ENCODE results near the gene CD38. TPM values are rescaled to one million over a fixed set of nuclear protein-coding genes. Genes with fewer than 3 reads are reported as not detected.

The CD38 gene
- total RNA-seq, 1 experiment from 2014 or later = not detected

- intact Hi-C loops (cut with micrococcal nuclease) = loop anchor here (5.0 kb wide), 2 partner anchors 53 to 407 kb away; partner anchors contain the start of gene FGFBP1
- H3K36me3 ChIP-seq (ENCODE audit: low read depth, low read length) = no peaks in the 10 kb centered on the region
Measured at GRCh38 chr4:15884666-15885065, 106.5 kb downstream of the CD38 start.

GRCh38 chr4:15885422-15885821 is 107.3 kb downstream of the CD38 start:
- no peaks in the 10 kb centered on the region for H3K9me3 ChIP-seq (ENCODE audit: low read length)
- no peak overlapping the region for H3K4me2 ChIP-seq (ENCODE audit: low read length)
- ATAC-seq (no peak), DNase-seq (no peak)
- ChIA-PET POLR2A (ENCODE audit: unreplicated experiment) (no interaction called here), CTCF (no interaction called here)
- H3K36me3 ChIP-seq (ENCODE audit: low read depth, low read length) = no peaks in the 10 kb centered on the region
- H3K9me2 ChIP-seq (replicated peaks; ENCODE audit: low read length) = no peaks in the 10 kb centered on the region
- no peak overlapping the region for H3K4me3 ChIP-seq (ENCODE audit: low read length)
- no peak overlapping the region for H2AFZ ChIP-seq (ENCODE audit: low read length)
- peaks cover 13% of the 10 kb centered on the region; the same call in 1 of the 2 replicates for H3K4me1 ChIP-seq (ENCODE audit: insufficient read depth, low read length)
- no peaks in the 10 kb centered on the region for H3K79me2 ChIP-seq (ENCODE audit: low read length)
- intact Hi-C loops (cut with micrococcal nuclease) = no loop called here
- no peaks in the 10 kb centered on the region for H3K27me3 ChIP-seq (ENCODE audit: low read length)
- H3F3A ChIP-seq (ENCODE audit: low read length, unreplicated experiment) = no peaks in the 10 kb centered on the region
- no TSS peak for BruUV-seq (replicated peaks)
- no peak overlapping the region for H3K27ac ChIP-seq (ENCODE audit: low read length)
- H3K9ac ChIP-seq (ENCODE audit: low read length) = no peak overlapping the region
- TF ChIP-seq EZH2phosphoT487 (IDR thresholded peaks at IDR 0.05; ENCODE audit: borderline replicate concordance, low read length) = no peak
- H4K20me1 ChIP-seq (ENCODE audit: low read length) = no peaks in the 10 kb centered on the region

More at GRCh38 chr4:15884666-15885065, 106.5 kb downstream of the CD38 start:
- Histone ChIP-seq H4K20me1 (ENCODE audit: low read length) (no peaks in the 10 kb centered on the region), H2AFZ (ENCODE audit: low read length) (no peak overlapping the region), H3K4me2 (ENCODE audit: low read length) (no peak overlapping the region), H3K9me2 (replicated peaks; ENCODE audit: low read length) (no peaks in the 10 kb centered on the region), H3K4me1 (ENCODE audit: insufficient read depth, low read length) (peaks cover 13% of the 10 kb centered on the region; the same call in 1 of the 2 replicates), H3K27me3 (ENCODE audit: low read length) (no peaks in the 10 kb centered on the region), H3K9me3 (ENCODE audit: low read length) (no peaks in the 10 kb centered on the region), H3K79me2 (ENCODE audit: low read length) (no peaks in the 10 kb centered on the region), H3K4me3 (ENCODE audit: low read length) (no peak overlapping the region), H3K27ac (ENCODE audit: low read length) (no peak overlapping the region), H3F3A (ENCODE audit: low read length, unreplicated experiment) (no peaks in the 10 kb centered on the region), H3K9ac (ENCODE audit: low read length) (no peak overlapping the region)
- ChIA-PET POLR2A (ENCODE audit: unreplicated experiment) (no interaction called here), CTCF (no interaction called here)
- no peak for DNase-seq
- TF ChIP-seq EZH2phosphoT487 (IDR thresholded peaks at IDR 0.05; ENCODE audit: borderline replicate concordance, low read length) = no peak
- TF ChIP-seq EZH2 (IDR thresholded peaks at IDR 0.05; ENCODE audit: low read length, unreplicated experiment) = no peak
- TF ChIP-seq, protein P1, sequence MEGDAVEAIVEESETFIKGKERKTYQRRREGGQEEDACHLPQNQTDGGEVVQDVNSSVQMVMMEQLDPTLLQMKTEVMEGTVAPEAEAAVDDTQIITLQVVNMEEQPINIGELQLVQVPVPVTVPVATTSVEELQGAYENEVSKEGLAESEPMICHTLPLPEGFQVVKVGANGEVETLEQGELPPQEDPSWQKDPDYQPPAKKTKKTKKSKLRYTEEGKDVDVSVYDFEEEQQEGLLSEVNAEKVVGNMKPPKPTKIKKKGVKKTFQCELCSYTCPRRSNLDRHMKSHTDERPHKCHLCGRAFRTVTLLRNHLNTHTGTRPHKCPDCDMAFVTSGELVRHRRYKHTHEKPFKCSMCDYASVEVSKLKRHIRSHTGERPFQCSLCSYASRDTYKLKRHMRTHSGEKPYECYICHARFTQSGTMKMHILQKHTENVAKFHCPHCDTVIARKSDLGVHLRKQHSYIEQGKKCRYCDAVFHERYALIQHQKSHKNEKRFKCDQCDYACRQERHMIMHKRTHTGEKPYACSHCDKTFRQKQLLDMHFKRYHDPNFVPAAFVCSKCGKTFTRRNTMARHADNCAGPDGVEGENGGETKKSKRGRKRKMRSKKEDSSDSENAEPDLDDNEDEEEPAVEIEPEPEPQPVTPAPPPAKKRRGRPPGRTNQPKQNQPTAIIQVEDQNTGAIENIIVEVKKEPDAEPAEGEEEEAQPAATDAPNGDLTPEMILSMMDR (conservative IDR thresholded peaks at IDR 0.05; ENCODE audit: low read depth, low read length) = no peak
- no TSS peak for BruUV-seq (replicated peaks)
- ATAC-seq = no peak

- Histone ChIP-seq H3K9ac (ENCODE audit: low read length) (no peak overlapping the region), H4K20me1 (ENCODE audit: low read length) (no peaks in the 10 kb centered on the region), H3K4me1 (ENCODE audit: insufficient read depth, low read length) (peaks cover 11% of the 10 kb centered on the region), H3K4me3 (ENCODE audit: low read length) (no peak overlapping the region), H3K27me3 (ENCODE audit: low read length) (no peaks in the 10 kb centered on the region), H2AFZ (ENCODE audit: low read length) (no peak overlapping the region), H3K9me3 (ENCODE audit: low read length) (no peaks in the 10 kb centered on the region), H3K36me3 (ENCODE audit: low read depth, low read length) (no peaks in the 10 kb centered on the region), H3K79me2 (ENCODE audit: low read length) (no peaks in the 10 kb centered on the region), H3K27ac (ENCODE audit: low read length) (no peak overlapping the region), H3F3A (ENCODE audit: low read length, unreplicated experiment) (no peaks in the 10 kb centered on the region), H3K4me2 (ENCODE audit: low read length) (no peak overlapping the region), H3K9me2 (replicated peaks; ENCODE audit: low read length) (no peaks in the 10 kb centered on the region)
- TF ChIP-seq EZH2phosphoT487 (IDR thresholded peaks at IDR 0.05; ENCODE audit: borderline replicate concordance, low read length) = no peak
- TF ChIP-seq, protein P1 (conservative IDR thresholded peaks at IDR 0.05; ENCODE audit: low read depth, low read length) = no peak
- TF ChIP-seq EZH2 (IDR thresholded peaks at IDR 0.05; ENCODE audit: low read length, unreplicated experiment) = no peak
- ATAC-seq (no peak), DNase-seq (no peak)
- no TSS peak for BruUV-seq (replicated peaks)
- CTCF ChIA-PET = no interaction called here
- POLR2A ChIA-PET (ENCODE audit: unreplicated experiment) = no interaction called here
- intact Hi-C loops (cut with micrococcal nuclease) = no loop called here
Measured at GRCh38 chr4:15888515-15888914, 110.4 kb downstream of the CD38 start.
